ENCODE results near the gene TAF4.
"Not testable (repeated sequence)": the region's sequence is repeated elsewhere in the genome, so short reads cannot be mapped to it uniquely, and the experiment has no call there.

TAF4 gene

GRCh38 chr20:62001178-62001715, 64.4 kb downstream of the TAF4 start:
- DNase-seq, result no peak

- no peak for DNase-seq
These were observed 67.1 kb downstream of the TAF4 start for GRCh38 chr20:61998343-61999121.

- no peak for DNase-seq
These were observed 67.8 kb downstream of the TAF4 start for GRCh38 chr20:61997891-61998290.

GRCh38 chr20:61997372-61997771, 68.3 kb downstream of the TAF4 start:
- no peak for DNase-seq

GRCh38 chr20:61994546-61994945, 71.1 kb downstream of the TAF4 start:
- no peak for DNase-seq

GRCh38 chr20:61993058-61993457, 72.6 kb downstream of the TAF4 start:
- DNase-seq, result no peak

GRCh38 chr20:61991476-61991875, 74.2 kb downstream of the TAF4 start:
- no peak for DNase-seq

GRCh38 chr20:61990484-61990883, 75.2 kb downstream of the TAF4 start:
- DNase-seq, result no peak

- DNase-seq, result no peak
These were observed 75.9 kb downstream of the TAF4 start for GRCh38 chr20:61989741-61990140.

- no peak for DNase-seq
These were observed 77.0 kb downstream of the TAF4 start for GRCh38 chr20:61988665-61989064.

- DNase-seq, result no peak
These were observed 78.8 kb downstream of the TAF4 start for GRCh38 chr20:61986762-61987321.

- no peak for DNase-seq
These were observed 80.6 kb downstream of the TAF4 start for GRCh38 chr20:61985096-61985495.

GRCh38 chr20:61984431-61984830, 81.2 kb downstream of the TAF4 start:
- DNase-seq, result not testable (repeated sequence)

- no peak for DNase-seq
These were observed 81.7 kb downstream of the TAF4 start for GRCh38 chr20:61983965-61984364.

GRCh38 chr20:61982951-61983315, 82.7 kb downstream of the TAF4 start:
- no peak for DNase-seq

GRCh38 chr20:61982191-61982950, 83.3 kb downstream of the TAF4 start:
- no peak for DNase-seq

GRCh38 chr20:61981691-61982090, 84.0 kb downstream of the TAF4 start:
- DNase-seq, result not testable (repeated sequence)

GRCh38 chr20:61980647-61981583, 84.8 kb downstream of the TAF4 start:
- DNase-seq, result peak; percentile 16 to 20

GRCh38 chr20:61979701-61980635, 85.7 kb downstream of the TAF4 start:
- DNase-seq, result no peak

- DNase-seq, result no peak
These were observed 86.6 kb downstream of the TAF4 start for GRCh38 chr20:61979090-61979489.

GRCh38 chr20:61978491-61978890, 87.2 kb downstream of the TAF4 start:
- DNase-seq, result no peak

GRCh38 chr20:61977419-61977786, 88.3 kb downstream of the TAF4 start:
- no peak for DNase-seq

All from NCI-H1930 (cell line).